CD4-positive, alpha-beta T cell (primary cell): ENCODE measurements around the gene KCND2. TPM values are rescaled to one million over a fixed set of nuclear protein-coding genes. Genes with fewer than 3 reads are reported as not detected.
"Not testable (repeated sequence)": the region's sequence is repeated elsewhere in the genome, so short reads cannot be mapped to it uniquely, and the experiment has no call there.

ENCODE experiments used
- ATAC-seq: fragments of 200-7000 bp; cut with Tn5 transposase; one replicate; pipeline ENCODE4 v1.10.0; 2022; ENCODE audit warnings: mild to moderate bottlenecking; ENCODE audit not compliant: poor library complexity
- CTCF ChIA-PET: fragments of 350-600 bp; sonication (Branson Sonifier 250); formaldehyde crosslinking; loops from one replicate; lab custom pipeline; 2021; ENCODE audit warnings: antibody characterized with exemption, inconsistent platforms; lab: Charles Lee
- POLR2A ChIA-PET: fragments of 350-600 bp; sonication (Branson Sonifier 250); formaldehyde crosslinking; loops from one replicate; lab custom pipeline; 2021; ENCODE audit warnings: antibody characterized with exemption, inconsistent platforms; lab: Charles Lee
- DNase-seq, 14 experiments: peaks; one replicate each; pipeline ENCODE4 v3.0.0-alpha.2; 2013 to 2020; ENCODE audit warnings: mixed read lengths in 2 of 14
- H3K27ac ChIP-seq, 2 donors: one replicate each; pipeline versions ENCODE4 v1.5.1 to v1.7.0; 2013; ENCODE audit warnings: low read length in 2 of 2, low read depth in 1 of 2, mild to moderate bottlenecking in 1 of 2
- H3K27me3 ChIP-seq, 2 experiments: 1 replicate in 1 of 2; 2 replicates in 1 of 2; pipeline versions ENCODE4 v1.6.1 to v1.7.0; 2013; ENCODE audit warnings: low read length in 2 of 2, control low read depth in 1 of 2, mild to moderate bottlenecking in 1 of 2, moderate library complexity in 1 of 2; ENCODE audit not compliant: insufficient read depth in 2 of 2, control insufficient read depth in 1 of 2
- H3K36me3 ChIP-seq: one replicate; pipeline ENCODE4 v1.6.1; 2013; ENCODE audit warnings: low read length, control low read depth; ENCODE audit not compliant: insufficient read depth
- H3K4me1 ChIP-seq: one replicate; pipeline ENCODE4 v1.6.1; 2013; ENCODE audit warnings: low read length, control low read depth; ENCODE audit not compliant: insufficient read depth
- H3K4me3 ChIP-seq: one replicate; pipeline ENCODE4 v1.5.1; 2013; ENCODE audit warnings: mild to moderate bottlenecking, low read length, moderate library complexity
- H3K9me3 ChIP-seq, 2 experiments: 1 replicate in 1 of 2; 2 replicates in 1 of 2; pipeline versions ENCODE4 v1.6.1 to v1.7.0; 2013; ENCODE audit warnings: low read length in 2 of 2, mild to moderate bottlenecking in 2 of 2, control low read depth in 1 of 2, moderate library complexity in 1 of 2; ENCODE audit not compliant: control insufficient read depth in 1 of 2, insufficient read depth in 1 of 2
- H3K27ac Mint-ChIP-seq: one replicate; pipeline ENCODE4 v1.8.0; 2020; ENCODE audit warnings: mixed read lengths
- H3K27me3 Mint-ChIP-seq: one replicate; pipeline ENCODE4 v1.8.0; 2021; ENCODE audit warnings: mixed read lengths
- H3K36me3 Mint-ChIP-seq: one replicate; pipeline ENCODE4 v1.8.0; 2021; ENCODE audit warnings: low read depth, mixed read lengths
- H3K4me1 Mint-ChIP-seq: one replicate; pipeline ENCODE4 v1.8.0; 2021; ENCODE audit warnings: low read depth, mixed read lengths
- H3K4me3 Mint-ChIP-seq: one replicate; pipeline ENCODE4 v1.8.0; 2020; ENCODE audit warnings: mild to moderate bottlenecking, mixed read lengths
- H3K9me3 Mint-ChIP-seq: one replicate; pipeline ENCODE4 v1.8.0; 2020; ENCODE audit warnings: mixed read lengths
- CTCF ChIP-seq: fragments of 200-600 bp; IDR thresholded peaks from one replicate; pipeline ENCODE4 v1.8.0; 2022; ENCODE audit warnings: antibody characterized with exemption, mild to moderate bottlenecking
- intact Hi-C, 2 experiments: fragments of 100-400 bp; cut with DNase I in 1 of 2; cut with micrococcal nuclease in 1 of 2; formaldehyde crosslinking; loops; one replicate each; pipeline versions ENCODE4 v1.15.1 to v1.9.0; 2023 to 2025; cut with DNase I, micrococcal nuclease
- total RNA-seq, 174 experiments: library from RNA in 2 of 174; stranded (reverse) in 2 of 174; gene quantifications; one replicate each; pipeline ENCODE4 v1.2.3 and lab custom pipeline; 2021 to 2026

Gene KCND2
- total RNA-seq, 2 experiments from 2014 or later, result not detected

GRCh38 chr7:120229084-120229483, 43.9 kb upstream of the KCND2 start:
- H3K27ac ChIP-seq, result no peak overlapping the region
- no peak for ATAC-seq
- H3K4me1 ChIP-seq, result no peaks in the 10 kb centered on the region
- H3K4me3 ChIP-seq, result no peak overlapping the region
- ChIA-PET POLR2A (interaction anchor here (1.1 kb wide), 1 partner anchor 15 kb away, joined by 3 read pairs; no protein-coding TSS in a partner anchor), CTCF (no interaction called here)
- H3K4me3 Mint-ChIP-seq, result no peak overlapping the region
- TF ChIP-seq CTCF, result no peak
- intact Hi-C loops, result no loop called here
- H3K27ac Mint-ChIP-seq, result no peak overlapping the region
- peaks cover 0 to 3% of the 10 kb centered on the region in 2 experiments for H3K9me3 ChIP-seq
- DNase-seq, result no peak
- H3K4me1 Mint-ChIP-seq, result no peaks in the 10 kb centered on the region
- H3K27me3 Mint-ChIP-seq, result no peaks in the 10 kb centered on the region
- peaks cover 7% of the 10 kb centered on the region for H3K9me3 Mint-ChIP-seq
- no peaks in the 10 kb centered on the region for H3K36me3 Mint-ChIP-seq
- no peaks in the 10 kb centered on the region for H3K36me3 ChIP-seq
- H3K27me3 ChIP-seq, result no peaks in the 10 kb centered on the region

- Mint-ChIP-seq H3K27ac (no peak overlapping the region), H3K36me3 (no peaks in the 10 kb centered on the region), H3K27me3 (no peaks in the 10 kb centered on the region), H3K9me3 (peaks cover 6% of the 10 kb centered on the region), H3K4me3 (no peak overlapping the region), H3K4me1 (no peaks in the 10 kb centered on the region)
- no peaks in the 10 kb centered on the region for H3K27me3 ChIP-seq
- H3K36me3 ChIP-seq, result no peaks in the 10 kb centered on the region
- ChIA-PET POLR2A (no interaction called here), CTCF (no interaction called here)
- peaks cover 0 to 3% of the 10 kb centered on the region in 2 experiments for H3K9me3 ChIP-seq
- ATAC-seq, result no peak
- DNase-seq, result no peak
- no peak overlapping the region for H3K27ac ChIP-seq
- H3K4me3 ChIP-seq, result no peak overlapping the region
- TF ChIP-seq CTCF, result no peak
- intact Hi-C loops, result no loop called here
- H3K4me1 ChIP-seq, result no peaks in the 10 kb centered on the region
Measured at GRCh38 chr7:120233338-120233737, 39.6 kb upstream of the KCND2 start.

- intact Hi-C loops, H3K27me3 Mint-ChIP-seq: not testable (repeated sequence)
Measured at GRCh38 chr7:120240350-120240749, 32.6 kb upstream of the KCND2 start.

GRCh38 chr7:120241973-120242372, 31.0 kb upstream of the KCND2 start:
- Mint-ChIP-seq H3K4me1 (no peaks in the 10 kb centered on the region), H3K4me3 (no peak overlapping the region), H3K36me3 (no peaks in the 10 kb centered on the region), H3K27ac (no peak overlapping the region), H3K27me3 (no peaks in the 10 kb centered on the region), H3K9me3 (peaks cover 8% of the 10 kb centered on the region)
- CTCF ChIA-PET, result no interaction called here
- no peak for TF ChIP-seq CTCF
- Histone ChIP-seq H3K36me3 (no peaks in the 10 kb centered on the region), H3K9me3 (peaks cover 0 to 1% of the 10 kb centered on the region in 2 experiments), H3K4me3 (no peak overlapping the region), H3K27me3 (no peaks in the 10 kb centered on the region), H3K27ac (no peak overlapping the region), H3K4me1 (no peaks in the 10 kb centered on the region)
- POLR2A ChIA-PET, result no interaction called here
- intact Hi-C loops, result no loop called here
- DNase-seq (no peak), ATAC-seq (no peak)

More at GRCh38 chr7:120240350-120240749, 32.6 kb upstream of the KCND2 start:
- H3K4me1 Mint-ChIP-seq, DNase-seq, H3K27me3 ChIP-seq, H3K9me3 ChIP-seq, H3K27ac ChIP-seq, H3K36me3 ChIP-seq, ATAC-seq, POLR2A ChIA-PET, H3K4me3 Mint-ChIP-seq, H3K4me1 ChIP-seq, H3K36me3 Mint-ChIP-seq, H3K27ac Mint-ChIP-seq, H3K9me3 Mint-ChIP-seq, CTCF ChIA-PET, H3K4me3 ChIP-seq: not testable (repeated sequence)
